ENCODE measurements around the gene LIMS2. TPM values are rescaled to one million over a fixed set of nuclear protein-coding genes. Genes with fewer than 3 reads are reported as not detected.

Gene LIMS2
- total and polyA plus RNA-seq, 8 donors = 22.4 to 122 (median 27.3) TPM

- Histone ChIP-seq H3K9me3 (no peaks in the 10 kb centered on the region), H3K27me3 (no peaks in the 10 kb centered on the region), H3K4me3 (no peak overlapping the region), H3K4me1 (peaks cover 7 to 27% of the 10 kb centered on the region in 2 donors), H3K27ac (no peak overlapping the region), H3K36me3 (peaks cover 0 to 30% of the 10 kb centered on the region in 2 donors)
- TF ChIP-seq CTCF (IDR thresholded peaks at IDR 0.05) = no peak
- ATAC-seq (no peak), DNase-seq (peak in 1 of 4 donors; percentile 64)
- intact Hi-C loops (cut with DNase I) = no loop called here
These were observed 21.1 kb downstream of the LIMS2 start for GRCh38 chr2:127654084-127654837.

GRCh38 chr2:127653421-127654083, 21.8 kb downstream of the LIMS2 start:
- Histone ChIP-seq H3K9me3 (no peaks in the 10 kb centered on the region), H3K27ac (no peak overlapping the region), H3K36me3 (peaks cover 0 to 29% of the 10 kb centered on the region in 2 donors), H3K4me3 (no peak overlapping the region), H3K4me1 (peaks cover 4 to 25% of the 10 kb centered on the region in 2 donors), H3K27me3 (no peaks in the 10 kb centered on the region)
- intact Hi-C loops (cut with DNase I) = no loop called here
- no peak for TF ChIP-seq CTCF (IDR thresholded peaks at IDR 0.05)
- ATAC-seq (no peak), DNase-seq (peak in 1 of 4 donors; percentile 59)

GRCh38 chr2:127652786-127653357, 22.5 kb downstream of the LIMS2 start:
- H3K4me3 ChIP-seq = no peak overlapping the region
- H3K27ac ChIP-seq = peak overlapping the region in 1 of 2 donors; percentile 11
- no peaks in the 10 kb centered on the region for H3K9me3 ChIP-seq
- H3K27me3 ChIP-seq = no peaks in the 10 kb centered on the region
- peaks cover 0 to 27% of the 10 kb centered on the region in 2 donors for H3K36me3 ChIP-seq
- no peak for ATAC-seq
- peak in 1 of 4 donors; percentile 55 for DNase-seq
- H3K4me1 ChIP-seq = peaks cover 4 to 28% of the 10 kb centered on the region in 2 donors
- intact Hi-C loops (cut with DNase I) = no loop called here
- TF ChIP-seq CTCF (IDR thresholded peaks at IDR 0.05) = no peak

GRCh38 chr2:127651971-127652550, 23.3 kb downstream of the LIMS2 start:
- peak overlapping the region in 1 of 2 donors; percentile 11 for H3K27ac ChIP-seq

More at GRCh38 chr2:127651971-127652550, 23.3 kb downstream of the LIMS2 start:
- ATAC-seq = no peak
- Histone ChIP-seq H3K4me1 (peaks cover 4 to 37% of the 10 kb centered on the region in 2 donors), H3K36me3 (peaks cover 0 to 27% of the 10 kb centered on the region in 2 donors), H3K27me3 (no peaks in the 10 kb centered on the region), H3K4me3 (no peak overlapping the region), H3K9me3 (no peaks in the 10 kb centered on the region)
- intact Hi-C loops (cut with DNase I) = no loop called here
- TF ChIP-seq CTCF (IDR thresholded peaks at IDR 0.05) = no peak
- peak in 2 of 4 donors; percentile 45 to 59 for DNase-seq

Data from left lung (tissue), 10 donors.